C4-2B (cell line): ENCODE results near the gene DENND1A.

Source experiments
- ZFX ChIP-seq: fragments of 450-650 bp; IDR thresholded peaks from 2 replicates; pipeline ENCODE4 v1.6.1; 2017
- TF ChIP-seq, protein P1 (sequence below): fragments of 450-650 bp; conservative IDR thresholded peaks from 2 replicates; pipeline ENCODE4 v1.5.1; 2017; ENCODE audit warnings: mild to moderate bottlenecking

DNA sequence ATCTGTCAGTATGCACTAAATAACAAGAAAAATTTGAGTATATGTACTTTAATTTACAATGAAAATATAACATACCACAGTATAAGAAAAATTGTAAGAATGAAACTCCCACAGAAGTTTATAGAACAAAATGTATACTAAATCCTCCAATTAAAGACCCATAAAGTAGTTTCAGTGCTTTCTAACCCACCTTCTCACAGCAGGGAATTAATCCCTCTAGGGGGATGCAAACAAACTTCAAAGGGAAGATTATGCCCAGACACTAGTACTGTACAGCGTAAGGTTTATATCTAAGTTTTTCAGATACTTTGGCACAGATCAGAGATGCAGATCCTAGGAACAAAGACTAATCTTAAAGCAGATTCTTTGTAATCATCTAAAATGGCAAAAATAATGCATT is 57.2 kb downstream of the DENND1A start:
- TF ChIP-seq, protein P1, sequence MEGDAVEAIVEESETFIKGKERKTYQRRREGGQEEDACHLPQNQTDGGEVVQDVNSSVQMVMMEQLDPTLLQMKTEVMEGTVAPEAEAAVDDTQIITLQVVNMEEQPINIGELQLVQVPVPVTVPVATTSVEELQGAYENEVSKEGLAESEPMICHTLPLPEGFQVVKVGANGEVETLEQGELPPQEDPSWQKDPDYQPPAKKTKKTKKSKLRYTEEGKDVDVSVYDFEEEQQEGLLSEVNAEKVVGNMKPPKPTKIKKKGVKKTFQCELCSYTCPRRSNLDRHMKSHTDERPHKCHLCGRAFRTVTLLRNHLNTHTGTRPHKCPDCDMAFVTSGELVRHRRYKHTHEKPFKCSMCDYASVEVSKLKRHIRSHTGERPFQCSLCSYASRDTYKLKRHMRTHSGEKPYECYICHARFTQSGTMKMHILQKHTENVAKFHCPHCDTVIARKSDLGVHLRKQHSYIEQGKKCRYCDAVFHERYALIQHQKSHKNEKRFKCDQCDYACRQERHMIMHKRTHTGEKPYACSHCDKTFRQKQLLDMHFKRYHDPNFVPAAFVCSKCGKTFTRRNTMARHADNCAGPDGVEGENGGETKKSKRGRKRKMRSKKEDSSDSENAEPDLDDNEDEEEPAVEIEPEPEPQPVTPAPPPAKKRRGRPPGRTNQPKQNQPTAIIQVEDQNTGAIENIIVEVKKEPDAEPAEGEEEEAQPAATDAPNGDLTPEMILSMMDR = no peak
- no peak for TF ChIP-seq ZFX
